ENCODE measurements around the gene SOX5.

DNA sequence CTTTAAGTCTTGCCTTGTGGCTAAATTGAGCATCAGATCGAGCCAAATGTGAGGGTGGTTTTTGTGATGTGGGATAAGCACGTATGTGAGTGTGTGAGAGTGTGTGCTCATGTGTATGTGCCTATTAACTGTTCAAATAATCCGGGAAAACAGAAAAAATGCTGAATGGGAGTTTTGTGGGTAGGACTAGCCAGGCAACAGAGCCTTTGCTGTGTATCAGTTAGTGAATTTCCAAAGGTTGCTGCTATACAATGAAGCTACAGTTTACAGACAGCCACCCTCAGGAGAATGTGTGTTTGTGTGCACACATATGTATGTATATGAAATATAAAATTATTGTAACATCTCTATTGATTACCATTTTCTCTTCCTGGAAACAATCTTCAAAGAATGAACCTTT is 154.0 kb downstream of the SOX5 start:
- TF ChIP-seq CTCF (IDR thresholded peaks at IDR 0.05) (no peak), POLR2A (IDR thresholded peaks at IDR 0.05) (no peak)

Measured in breast epithelium (tissue), 3 donors.